Activated T-cell treated with anti-CD3 and anti-CD28 coated beads for 4 hours (primary cell): ENCODE results near the gene NOLC1.
"Not testable (repeated sequence)": the region's sequence is repeated elsewhere in the genome, so short reads cannot be mapped to it uniquely, and the experiment has no call there.

Experiments used
- DNase-seq: peaks from one replicate; pipeline ENCODE4 v3.0.0-alpha.2; 2020

The NOLC1 gene

DNA sequence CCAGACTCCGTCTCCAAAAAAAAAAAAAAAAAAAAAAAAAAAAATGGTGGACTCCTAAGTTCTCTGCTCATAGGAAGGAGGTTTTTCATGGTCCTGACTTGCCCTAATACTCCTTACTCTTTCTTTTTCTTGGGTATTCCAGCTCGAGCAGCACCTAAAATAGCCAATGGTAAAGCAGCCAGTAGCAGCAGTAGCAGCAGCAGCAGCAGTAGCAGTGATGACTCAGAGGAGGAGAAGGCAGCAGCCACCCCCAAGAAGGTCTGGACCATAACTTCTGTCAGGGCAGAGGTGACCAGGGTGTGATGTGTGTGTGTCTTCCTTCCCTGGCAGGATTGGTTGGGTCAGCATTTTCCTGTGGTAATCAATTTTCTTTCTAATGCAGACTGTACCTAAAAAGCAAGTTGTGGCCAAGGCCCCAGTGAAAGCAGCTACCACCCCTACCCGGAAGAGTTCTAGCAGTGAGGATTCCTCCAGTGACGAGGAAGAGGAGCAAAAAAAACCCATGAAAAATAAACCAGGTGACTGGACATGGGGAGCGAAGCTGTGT, 6.9 kb downstream of the NOLC1 start:
- no peak for DNase-seq

- DNase-seq = no peak
These were observed 7.6 kb downstream of the NOLC1 start for GRCh38 chr10:102159831-102160230.

DNA sequence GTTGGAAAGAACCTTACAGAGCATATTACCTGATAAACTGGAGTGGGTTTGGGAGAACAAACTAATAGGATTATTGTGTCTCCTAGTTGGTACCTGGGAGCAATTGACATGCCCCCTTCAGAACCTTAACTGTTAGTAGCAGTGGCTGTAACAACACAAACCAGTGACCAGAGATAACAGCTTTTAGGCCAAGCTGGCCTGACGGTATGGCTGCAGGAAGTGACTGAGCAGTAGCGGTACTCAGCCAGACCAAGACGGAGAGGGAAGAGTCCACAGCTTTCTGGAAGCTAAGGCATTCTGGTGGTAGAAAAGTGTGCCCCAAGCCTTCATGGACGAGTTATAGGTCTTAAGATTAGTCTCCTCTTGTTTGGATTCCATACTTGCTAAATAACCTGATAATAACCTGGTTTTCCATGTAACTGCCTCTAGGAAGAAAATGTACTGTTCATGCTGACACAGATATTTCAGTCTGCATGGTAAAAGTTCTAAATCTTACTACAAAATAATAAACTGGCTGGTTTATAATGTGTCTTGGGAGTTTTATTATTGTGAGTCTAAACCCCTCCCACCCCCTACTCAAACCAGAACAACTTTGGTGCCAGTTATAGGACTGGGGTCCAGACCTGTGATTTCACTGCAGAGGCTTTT, 11.3 kb downstream of the NOLC1 start:
- DNase-seq = no peak

DNA sequence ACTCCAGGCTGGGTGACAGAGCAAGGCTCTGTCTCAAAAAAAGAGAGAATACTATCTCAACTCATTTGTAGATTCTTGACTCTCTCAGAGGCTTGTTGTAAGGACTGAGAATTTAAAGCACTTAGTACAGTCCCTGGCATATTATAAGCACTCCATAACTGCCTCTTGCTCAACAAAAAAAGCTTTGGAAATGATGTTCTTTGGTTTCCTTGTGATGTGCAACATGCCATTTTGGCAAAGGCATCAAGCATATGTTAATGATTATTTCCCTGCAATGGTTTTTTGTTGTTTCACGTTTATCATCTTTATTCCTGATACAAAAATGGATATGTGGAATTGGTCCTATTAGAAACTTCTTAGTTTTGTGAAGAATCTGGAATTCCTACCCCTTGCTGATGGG, 15.7 kb downstream of the NOLC1 start:
- no peak for DNase-seq

DNA sequence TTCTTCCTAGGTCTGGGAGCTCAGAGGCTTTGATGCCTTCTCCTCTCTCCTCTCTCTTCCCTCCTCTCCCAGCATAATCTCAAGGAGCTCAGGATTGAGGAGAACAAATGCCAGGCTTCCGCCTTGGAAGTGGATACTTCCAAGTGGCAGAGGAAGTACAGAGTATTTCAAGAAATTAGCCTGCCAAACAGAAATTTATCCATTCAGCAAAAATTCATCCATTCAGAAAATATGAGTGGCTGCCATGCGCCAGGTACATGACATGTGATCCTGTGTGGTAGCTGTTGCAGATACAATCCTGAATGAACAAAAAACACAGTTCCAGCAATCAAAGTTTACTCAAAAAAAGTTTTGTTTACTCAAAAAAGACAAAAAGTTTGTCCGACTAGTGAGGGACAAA, 18.4 kb downstream of the NOLC1 start:
- DNase-seq = no peak

DNA sequence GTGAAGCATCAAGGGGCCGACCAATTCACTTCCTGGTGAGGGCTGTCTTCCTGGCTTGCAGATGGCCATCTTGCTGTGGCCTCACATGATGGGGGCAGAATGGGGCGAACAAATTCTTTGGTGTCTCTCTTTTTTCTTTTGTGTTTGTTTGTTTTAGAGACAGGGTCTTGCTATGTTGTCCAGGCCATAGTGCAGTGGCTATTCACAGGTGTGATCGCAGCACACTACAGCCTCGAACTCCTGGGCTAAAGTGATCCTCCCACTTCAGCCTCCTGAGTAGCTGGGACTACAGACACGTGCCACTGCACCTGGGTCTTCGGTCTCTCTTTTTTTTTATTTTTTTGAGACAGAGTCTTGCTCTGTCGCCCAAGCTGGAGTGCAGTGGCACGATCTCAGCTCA, 20.1 kb downstream of the NOLC1 start:
- no peak for DNase-seq

DNA sequence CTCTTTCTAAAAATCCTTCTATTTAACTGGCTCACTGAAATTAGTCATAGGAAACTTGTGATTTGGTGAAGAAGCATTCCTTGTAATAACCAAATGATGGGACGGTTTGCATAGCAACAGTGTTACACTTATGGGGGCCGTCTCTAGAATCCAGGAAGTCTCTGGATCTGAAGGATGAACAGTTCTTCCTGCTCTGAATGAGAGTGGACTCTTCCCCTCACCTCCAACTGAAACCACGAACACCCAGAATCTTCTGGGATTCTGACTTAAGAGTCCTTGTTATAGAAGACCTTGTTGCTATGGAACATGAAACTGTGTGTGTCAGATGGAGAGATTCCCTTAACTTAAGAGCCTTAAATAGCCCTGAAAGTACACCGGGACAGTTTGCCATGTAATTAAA, 23.2 kb downstream of the NOLC1 start:
- DNase-seq = no peak

- no peak for DNase-seq
These were observed 32.4 kb downstream of the NOLC1 start for GRCh38 chr10:102184606-102185005.

- DNase-seq = no peak
These were observed 33.1 kb downstream of the NOLC1 start for GRCh38 chr10:102185272-102185671.

GRCh38 chr10:102185811-102186527, 33.8 kb downstream of the NOLC1 start:
- no peak for DNase-seq

- no peak for DNase-seq
These were observed 36.2 kb downstream of the NOLC1 start for GRCh38 chr10:102188298-102188940.

GRCh38 chr10:102188941-102189898, 37.0 kb downstream of the NOLC1 start:
- DNase-seq = not testable (repeated sequence)

DNA sequence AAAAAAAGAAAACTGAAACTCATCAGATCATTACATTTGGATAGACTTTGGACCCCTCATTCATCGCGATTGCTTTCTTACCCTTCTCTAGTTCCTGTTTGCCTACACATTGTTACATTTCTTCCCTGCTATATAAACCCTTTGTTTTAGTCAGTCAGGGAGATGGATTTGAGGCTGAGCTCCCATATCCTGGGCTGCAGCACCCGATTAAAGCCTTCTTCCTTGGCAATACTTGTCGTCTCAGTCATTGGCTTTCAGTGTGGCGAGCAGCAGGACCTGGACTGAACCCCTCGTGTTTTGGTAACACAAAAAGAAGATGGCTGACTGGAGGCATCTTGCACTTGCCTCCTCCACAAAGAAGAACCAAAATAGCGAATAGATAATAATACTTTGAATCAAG, 39.8 kb downstream of the NOLC1 start:
- no peak for DNase-seq

- no peak for DNase-seq
These were observed 43.2 kb downstream of the NOLC1 start for GRCh38 chr10:102195296-102195870.

DNA sequence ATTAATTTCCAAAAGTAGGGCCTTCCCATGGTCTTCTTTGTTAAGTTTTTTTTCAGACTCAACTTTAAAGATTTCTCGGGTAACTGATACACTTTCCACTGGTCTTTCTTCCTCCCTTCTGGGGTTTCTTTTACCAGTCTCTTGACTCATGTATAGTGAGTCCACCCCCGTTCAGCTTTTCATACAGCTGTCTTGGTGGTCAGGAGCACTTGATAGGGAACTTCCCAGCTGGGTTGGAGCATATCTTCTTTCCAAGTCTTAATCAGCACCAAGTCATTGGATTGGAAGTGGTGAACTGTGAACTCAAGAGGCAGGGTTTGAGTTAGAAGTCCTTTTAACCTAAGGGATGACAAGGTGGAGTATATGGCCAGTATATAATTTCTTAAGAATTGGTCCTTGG, 44.7 kb downstream of the NOLC1 start:
- DNase-seq = no peak

- DNase-seq = no peak
These were observed 45.8 kb downstream of the NOLC1 start for GRCh38 chr10:102198027-102198426.

GRCh38 chr10:102200751-102201640, 48.8 kb downstream of the NOLC1 start:
- DNase-seq = no peak

DNA sequence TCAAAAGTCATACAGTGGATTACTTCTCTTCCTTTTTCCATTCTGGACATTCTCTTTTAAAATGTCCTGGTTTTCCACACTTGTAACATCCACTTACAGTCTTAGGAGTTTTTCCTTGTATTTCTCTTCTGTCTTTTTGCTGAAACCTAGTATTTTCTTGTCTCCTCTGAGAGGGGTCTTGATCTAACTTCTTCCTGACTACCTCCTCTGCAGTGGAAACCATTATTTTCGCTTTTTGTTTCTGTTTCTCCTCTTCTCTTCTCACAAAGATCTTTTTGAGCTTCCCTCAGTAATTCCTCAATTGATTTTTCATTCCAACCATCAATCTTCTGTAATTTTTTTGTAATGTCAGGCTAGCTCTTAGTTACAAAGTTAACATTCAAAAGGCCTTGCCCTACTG, 50.2 kb downstream of the NOLC1 start:
- no peak for DNase-seq

DNA sequence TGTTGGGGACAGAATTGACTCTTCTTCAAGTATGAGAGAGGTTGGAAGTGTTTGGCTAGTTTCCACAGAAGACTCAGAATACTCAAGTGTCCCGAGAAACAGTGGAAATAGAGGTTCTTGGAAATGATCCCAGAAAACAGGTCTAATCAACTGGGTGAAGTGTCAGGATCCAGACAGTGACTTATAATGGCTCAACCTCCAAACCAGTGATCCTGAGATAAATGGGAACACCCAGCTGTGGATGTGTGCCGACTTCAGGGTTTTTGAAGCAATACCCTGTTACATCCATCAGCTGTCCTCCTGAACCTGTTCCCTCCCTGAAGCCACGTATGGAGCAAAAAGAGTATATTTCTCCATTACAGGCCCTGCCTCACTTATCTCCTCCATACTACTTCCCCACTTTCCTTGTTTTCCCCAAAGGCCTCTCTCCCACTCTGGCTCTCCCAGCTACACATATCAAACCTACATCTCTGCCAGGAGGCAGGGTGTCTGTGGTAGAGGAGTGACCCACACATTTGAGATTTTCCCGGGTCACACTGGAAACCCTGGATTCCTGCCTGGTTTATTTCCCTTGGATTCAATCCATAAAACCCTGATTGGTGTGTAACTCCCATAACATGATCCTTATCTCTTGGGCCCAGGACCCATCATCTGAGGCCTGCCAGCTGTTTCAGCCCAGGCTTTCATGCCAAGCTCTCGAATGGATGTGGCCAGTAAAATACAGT, 56.3 kb downstream of the NOLC1 start:
- no peak for DNase-seq

GRCh38 chr10:102211615-102212299, 59.6 kb downstream of the NOLC1 start:
- no peak for DNase-seq
